ENCODE data around the gene FAM89A. TPM values are rescaled to one million over a fixed set of nuclear protein-coding genes. Genes with fewer than 3 reads are reported as not detected.

The FAM89A gene
- total and polyA plus RNA-seq, 2 of the 13 experiments (the other 11 are each of a cell fraction or from before 2014, with no cell fraction given): 0.35 to 0.44 TPM

- in situ Hi-C loops (cut with HindIII; ENCODE audit: extremely low pct_ligation_motif_present, low pct_unique_long_range_greater_than_20kb): no loop called here
- WGBS (ENCODE audit: low lambda C conversion rate): 56% methylated on average over 7 of the region's 7 CpGs
- Histone ChIP-seq H3K9me3 (ENCODE audit: low read length) (no peaks in the 10 kb centered on the region), H3K79me2 (ENCODE audit: insufficient read depth, low read length) (no peaks in the 10 kb centered on the region), H3K4me2 (ENCODE audit: low read depth, low read length) (no peak overlapping the region), H3K27me3 (ENCODE audit: control insufficient read depth in 1 of 2, insufficient read depth in 2 of 2, low read length in 2 of 2) (peaks cover 0 to 9% of the 10 kb centered on the region in 2 experiments; a peak in 1 of 5 replicates), H2AFZ (ENCODE audit: low read length) (no peak overlapping the region), H3K4me1 (ENCODE audit: insufficient read depth, low read length) (no peaks in the 10 kb centered on the region), H3K27ac (ENCODE audit: extremely low read length, insufficient read depth, low read length) (no peak overlapping the region), H4K20me1 (ENCODE audit: insufficient read depth, low read length) (no peaks in the 10 kb centered on the region), H3K36me3 (replicated peaks in 1 of 2; ENCODE audit: control insufficient read depth in 1 of 2, insufficient read depth in 2 of 2, low read length in 2 of 2) (no peaks in the 10 kb centered on the region), H3K9ac (ENCODE audit: insufficient read depth, low read depth, low read length) (no peak overlapping the region), H3K4me3 (replicated peaks in 1 of 3; ENCODE audit: insufficient read depth in 1 of 3, low read depth in 2 of 3, low read length in 3 of 3) (no peak overlapping the region)
- TF ChIP-seq AGO2 (optimal IDR thresholded peaks at IDR 0.05; ENCODE audit: low read depth, low read length): no peak
- TF ChIP-seq ZNF326 (CRISPR knock-in tag; IDR thresholded peaks at IDR 0.05; ENCODE audit: borderline replicate concordance): no peak
- no peak for TF ChIP-seq MLXIP (CRISPR knock-in tag; IDR thresholded peaks at IDR 0.05; ENCODE audit: borderline replicate concordance)
- TF ChIP-seq MNT (IDR thresholded peaks at IDR 0.05): no peak
- no peak for TF ChIP-seq ZNF468 (CRISPR knock-in tag; IDR thresholded peaks at IDR 0.05)
- no peak for TF ChIP-seq FUBP1 (CRISPR knock-in tag; IDR thresholded peaks at IDR 0.05; ENCODE audit: borderline replicate concordance)
- TF ChIP-seq ZNF766 (CRISPR knock-in tag; IDR thresholded peaks at IDR 0.05; ENCODE audit: borderline replicate concordance): no peak
- BruUV-seq (replicated peaks): no TSS peak
- intact Hi-C loops (cut with micrococcal nuclease; ENCODE audit: unreplicated experiment): no loop called here
- no peak for FAIRE-seq
- CTCF ChIA-PET (ENCODE audit: low intra/inter-chr PET ratio, low total read pairs): no interaction called here
- ATAC-seq: no peak
- no peak for DNase-seq (ENCODE audit: low spot score)
- POLR2A ChIA-PET: no interaction called here
These were observed 38.2 kb upstream of the FAM89A start for GRCh38 chr1:231078250-231078649.

Measured in HepG2 (cell line).